Mononuclear cell (primary cell): ENCODE data around the gene ATP5F1A. TPM values are rescaled to one million over a fixed set of nuclear protein-coding genes. Genes with fewer than 3 reads are reported as not detected.
"Not testable (repeated sequence)": the region's sequence is repeated elsewhere in the genome, so short reads cannot be mapped to it uniquely, and the experiment has no call there.

Experiments
- H3K27me3 ChIP-seq: 2 replicates; pipeline ENCODE4 v1.6.0; 2011; ENCODE audit warnings: low read length, control low read depth; ENCODE audit not compliant: insufficient read depth
- H3K4me1 ChIP-seq: 2 replicates; pipeline ENCODE4 v1.5.1; 2011; ENCODE audit warnings: mild to moderate bottlenecking, low read length, control low read depth; ENCODE audit not compliant: insufficient read depth
- H3K4me3 ChIP-seq: 2 replicates; pipeline ENCODE4 v1.5.1; 2011; ENCODE audit warnings: mild to moderate bottlenecking, low read length, moderate library complexity
- H3K9me3 ChIP-seq: 2 replicates; pipeline ENCODE4 v1.5.1; 2011; ENCODE audit warnings: low read depth, mild to moderate bottlenecking, control low read depth, low read length
- total RNA-seq: library from RNA; depleted of rRNA; stranded (reverse); fragments of >200 nt; gene quantifications from one replicate; pipeline ENCODE4 v1.2.3, GENCODE V29; 2012

ATP5F1A gene
- total RNA-seq, 1 donor, result 475 TPM

DNA sequence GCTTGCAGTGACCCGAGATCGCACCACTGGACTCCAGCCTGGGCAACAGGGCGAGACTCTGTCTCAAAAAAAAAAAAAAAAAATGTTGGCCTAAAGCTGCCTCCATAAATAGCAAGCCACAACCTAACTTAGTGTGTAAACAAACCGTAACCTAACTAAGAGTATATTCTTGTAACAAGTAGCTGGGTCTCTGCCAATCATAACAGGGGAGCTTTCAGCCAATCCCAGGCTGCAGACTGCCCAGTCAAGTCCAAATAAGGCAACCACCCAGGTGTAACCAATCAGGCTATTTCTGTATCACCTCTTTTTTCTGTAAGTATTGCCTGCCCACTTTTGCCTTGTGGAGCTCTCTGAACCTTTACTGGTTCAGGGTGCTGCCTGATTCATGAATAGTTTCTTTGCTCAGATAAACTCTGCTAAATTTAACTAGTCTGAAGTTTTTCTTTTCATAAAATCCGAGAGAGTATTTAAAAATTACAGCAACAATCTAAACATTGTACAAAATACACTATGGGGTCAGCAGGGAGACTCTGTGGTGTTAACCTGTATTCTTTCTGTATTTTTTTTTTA is 30.6 kb downstream of the ATP5F1A start:
- Histone ChIP-seq H3K4me3 (no peak overlapping the region), H3K27me3 (no peaks in the 10 kb centered on the region), H3K4me1 (peaks cover 35% of the 10 kb centered on the region), H3K9me3 (no peaks in the 10 kb centered on the region)

DNA sequence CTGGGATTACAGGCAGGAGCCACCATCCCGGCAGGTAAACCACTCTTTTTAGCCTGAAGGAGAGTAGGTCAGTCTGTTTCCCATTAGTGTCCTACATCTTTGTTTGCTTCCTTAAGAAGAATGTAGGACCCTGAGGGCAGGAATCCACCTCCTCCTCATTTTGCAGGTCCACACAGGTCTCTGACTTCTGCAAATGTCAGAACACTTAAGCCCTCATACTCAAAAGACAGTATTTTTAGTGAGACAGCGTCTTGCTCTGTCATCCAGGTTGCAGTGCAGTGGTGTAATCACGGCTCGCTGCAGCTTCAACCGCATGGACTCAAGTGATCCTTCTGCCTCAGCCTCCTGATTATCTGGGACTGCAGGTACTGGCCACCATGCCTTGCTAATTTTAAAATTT is 35.3 kb downstream of the ATP5F1A start:
- H3K27me3 ChIP-seq, result no peaks in the 10 kb centered on the region
- H3K4me3 ChIP-seq, result no peak overlapping the region

DNA sequence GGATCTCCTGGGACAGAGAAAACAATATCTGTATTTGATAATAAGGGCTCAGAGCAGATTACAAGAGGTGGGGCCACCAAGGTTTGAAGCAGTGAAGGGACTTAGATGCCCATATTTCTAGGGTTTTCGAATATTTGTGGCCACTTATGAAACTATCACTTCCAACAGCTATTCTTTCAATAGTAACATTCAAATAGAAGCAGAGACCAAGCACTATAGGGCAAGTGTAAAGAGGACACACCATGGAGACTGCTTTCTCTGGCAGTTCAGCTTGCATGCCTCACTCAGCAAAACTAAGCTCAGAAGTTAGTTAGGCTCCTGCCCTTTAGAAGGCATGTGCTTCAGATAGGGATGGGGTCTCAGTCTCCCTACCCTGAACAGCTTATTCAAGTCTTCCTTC is 36.3 kb downstream of the ATP5F1A start:
- peaks cover 12% of the 10 kb centered on the region for H3K4me1 ChIP-seq
- no peaks in the 10 kb centered on the region for H3K27me3 ChIP-seq
- no peaks in the 10 kb centered on the region for H3K9me3 ChIP-seq
- no peak overlapping the region for H3K4me3 ChIP-seq

More for the DNA sequence above, 35.3 kb downstream of the ATP5F1A start:
- Histone ChIP-seq H3K9me3 (no peaks in the 10 kb centered on the region), H3K4me1 (peaks cover 12% of the 10 kb centered on the region)

DNA sequence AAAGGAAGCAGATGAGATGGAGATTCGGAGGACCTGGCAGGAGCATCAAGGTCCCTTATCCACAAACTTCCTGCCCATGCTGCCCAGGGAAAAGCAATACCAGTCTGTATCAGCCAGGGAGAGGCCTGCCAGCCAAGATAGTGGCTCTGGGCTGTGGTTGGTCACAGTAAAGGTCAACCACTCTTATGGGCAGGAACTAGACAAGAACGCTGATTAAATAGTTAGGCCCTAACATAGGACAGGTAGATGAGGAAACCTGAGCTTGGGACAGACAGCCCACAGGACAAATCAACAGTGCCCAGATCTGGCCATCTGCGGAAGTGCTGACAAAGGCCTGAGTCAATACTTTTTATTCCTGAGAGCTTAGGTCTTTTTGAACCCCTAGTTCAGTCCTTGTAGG is 36.7 kb downstream of the ATP5F1A start:
- Histone ChIP-seq H3K4me3 (no peak overlapping the region), H3K4me1 (peaks cover 14% of the 10 kb centered on the region), H3K27me3 (no peaks in the 10 kb centered on the region), H3K9me3 (no peaks in the 10 kb centered on the region)

DNA sequence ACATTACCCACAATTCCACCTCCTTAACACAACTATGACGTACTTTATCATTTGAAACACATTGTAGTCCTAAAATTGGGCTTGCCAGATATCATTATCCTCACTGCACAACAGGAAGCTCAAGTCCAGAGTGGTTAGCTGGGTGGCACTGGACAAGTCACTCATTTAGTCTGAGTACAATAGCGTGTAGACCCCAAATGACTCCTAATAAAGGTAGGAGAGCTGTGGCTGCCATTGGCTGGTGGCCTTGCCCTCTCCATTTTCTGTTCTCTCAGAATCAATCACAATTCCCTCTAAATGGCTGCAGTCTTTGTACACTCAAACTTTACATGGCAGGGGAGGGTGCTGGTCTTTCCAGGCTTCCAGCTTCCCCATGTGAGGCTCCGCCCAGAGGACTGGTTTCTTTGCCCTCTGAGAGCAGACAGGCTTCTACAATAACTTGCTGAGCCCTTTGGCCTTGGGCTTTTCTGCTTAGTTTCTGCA is 37.7 kb downstream of the ATP5F1A start:
- no peaks in the 10 kb centered on the region for H3K9me3 ChIP-seq
- no peaks in the 10 kb centered on the region for H3K27me3 ChIP-seq
- H3K4me1 ChIP-seq, result peaks cover 24% of the 10 kb centered on the region
- no peak overlapping the region for H3K4me3 ChIP-seq

DNA sequence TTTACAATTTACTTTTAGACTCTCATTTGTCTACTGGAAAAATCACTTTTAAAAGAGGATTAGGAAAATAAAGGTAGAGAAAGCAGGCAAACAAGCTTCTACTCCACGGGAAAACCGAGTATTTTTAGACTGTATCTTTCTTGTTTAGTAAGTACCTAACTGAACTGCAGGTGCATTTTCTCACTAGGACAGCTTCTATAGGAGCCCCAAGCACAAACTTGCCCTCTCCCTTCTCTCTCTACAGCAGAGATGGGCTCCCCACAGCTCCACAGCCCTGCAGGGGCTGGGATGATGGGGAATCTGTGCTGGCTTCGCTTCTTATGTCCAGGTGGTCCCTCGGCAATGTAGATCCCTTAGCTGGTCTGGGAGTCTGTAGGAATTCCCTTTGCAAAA is 42.3 kb downstream of the ATP5F1A start:
- Histone ChIP-seq H3K4me3 (no peak overlapping the region), H3K27me3 (no peaks in the 10 kb centered on the region), H3K4me1 (peaks cover 35% of the 10 kb centered on the region), H3K9me3 (no peaks in the 10 kb centered on the region)

DNA sequence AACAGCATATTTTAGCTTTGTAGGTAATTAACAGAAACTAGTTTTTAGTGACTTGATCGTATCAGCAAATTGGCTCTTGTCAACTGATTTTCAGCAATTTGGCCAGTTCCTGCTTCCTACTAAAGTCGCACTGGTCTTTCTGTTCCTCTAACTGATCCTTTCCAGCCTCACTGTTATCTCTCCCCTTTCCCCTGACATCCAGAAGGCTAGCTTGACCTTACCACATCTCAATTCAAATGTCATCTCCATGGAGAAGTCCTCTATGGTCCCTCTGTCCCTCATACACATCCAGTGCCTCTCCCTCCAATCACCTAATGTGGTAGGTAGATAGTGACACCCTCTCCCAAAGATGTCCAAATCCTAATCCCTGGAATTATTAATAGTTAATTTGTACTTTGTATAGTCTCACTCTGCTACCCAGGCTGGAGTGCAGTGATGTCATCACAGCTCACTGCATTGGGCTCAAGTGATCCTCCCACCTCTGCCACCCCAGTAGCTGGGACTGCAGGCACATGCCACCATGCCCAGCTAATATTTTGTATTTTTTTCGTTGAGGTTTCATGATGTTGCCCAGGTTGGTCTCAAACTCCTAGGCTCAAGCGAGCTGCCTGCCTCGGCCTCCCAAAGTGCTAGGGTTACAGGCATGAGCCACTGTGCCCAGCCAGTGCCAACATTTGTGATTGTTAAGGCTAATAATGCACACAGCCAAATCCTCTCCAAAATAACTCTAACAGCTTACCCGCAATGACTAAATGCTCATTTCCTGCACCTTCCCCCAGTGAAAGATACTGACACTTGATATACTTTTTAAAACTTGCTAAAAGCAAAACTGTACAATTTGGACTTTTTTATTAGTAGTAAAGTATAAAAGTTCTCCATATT is 42.9 kb downstream of the ATP5F1A start:
- H3K4me3 ChIP-seq, result no peak overlapping the region
- H3K9me3 ChIP-seq, result no peaks in the 10 kb centered on the region
- no peaks in the 10 kb centered on the region for H3K27me3 ChIP-seq
- peaks cover 29% of the 10 kb centered on the region for H3K4me1 ChIP-seq

DNA sequence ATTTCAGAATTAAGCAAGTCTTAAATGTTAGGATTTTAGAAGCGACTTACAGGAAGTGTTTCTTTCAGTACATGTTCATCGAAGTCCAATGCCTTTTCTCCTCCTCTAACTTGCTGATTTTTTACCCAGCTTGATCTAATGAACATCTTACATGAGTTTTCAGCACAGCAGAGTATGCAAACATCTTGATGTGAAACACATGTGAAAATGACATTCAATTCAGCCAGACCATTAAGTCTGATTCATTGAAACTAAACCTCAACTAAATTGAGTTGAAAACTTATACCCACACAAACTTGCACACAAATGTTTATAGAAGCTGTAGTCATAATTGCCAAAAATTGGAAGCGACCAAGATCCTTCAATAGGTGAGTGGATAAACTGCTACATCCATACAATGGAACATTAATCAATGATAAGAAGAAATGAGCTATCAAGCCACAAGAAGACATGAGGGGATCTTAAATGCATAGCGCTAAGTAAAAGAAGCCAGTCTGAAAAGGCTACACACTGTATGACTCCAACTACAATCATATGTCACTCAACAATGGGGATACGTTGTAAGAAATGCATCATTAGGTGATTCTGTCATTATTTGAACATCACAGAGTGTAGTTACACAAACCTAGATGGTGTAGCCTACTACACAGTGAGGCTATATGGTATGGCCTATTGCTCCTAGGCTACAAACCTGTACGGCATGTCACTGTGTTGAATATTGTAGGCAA is 44.6 kb downstream of the ATP5F1A start:
- Histone ChIP-seq H3K4me1 (peaks cover 29% of the 10 kb centered on the region), H3K27me3 (no peaks in the 10 kb centered on the region), H3K4me3 (no peak overlapping the region), H3K9me3 (no peaks in the 10 kb centered on the region)

DNA sequence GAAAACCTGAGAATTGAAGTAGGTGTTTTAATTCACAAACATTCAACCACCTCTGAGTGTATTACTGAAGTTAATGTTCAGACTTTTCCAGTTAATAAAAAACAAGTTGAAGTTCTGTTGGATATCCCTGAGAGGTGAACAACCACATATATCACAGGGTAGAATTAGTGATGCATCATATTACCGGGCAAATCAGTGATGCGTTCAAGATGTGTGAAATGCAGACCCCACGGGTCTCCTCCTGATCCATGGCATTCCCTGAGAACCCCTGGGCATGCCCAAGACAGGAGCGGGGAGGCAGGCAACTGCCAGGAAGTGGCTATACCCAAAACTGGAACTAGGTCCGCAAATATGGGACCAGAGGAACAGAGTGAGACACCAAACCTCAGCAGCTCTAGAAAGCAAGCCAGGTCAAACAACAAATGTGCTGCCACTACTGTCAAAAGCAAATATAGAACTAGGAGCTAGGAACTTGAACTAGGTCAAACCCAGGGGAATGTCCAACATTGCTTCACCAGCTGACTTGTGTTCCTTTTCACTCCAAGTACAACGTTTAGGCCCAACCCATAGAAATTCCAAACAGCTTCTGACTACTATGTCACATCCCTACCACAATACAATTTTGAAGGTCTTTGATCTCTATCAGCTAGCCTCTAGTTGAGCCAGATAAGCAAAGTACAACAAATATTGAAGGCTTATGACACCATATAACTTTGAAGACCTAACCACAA is 46.2 kb downstream of the ATP5F1A start:
- peaks cover 29% of the 10 kb centered on the region for H3K4me1 ChIP-seq
- no peaks in the 10 kb centered on the region for H3K9me3 ChIP-seq
- no peak overlapping the region for H3K4me3 ChIP-seq
- H3K27me3 ChIP-seq, result no peaks in the 10 kb centered on the region

DNA sequence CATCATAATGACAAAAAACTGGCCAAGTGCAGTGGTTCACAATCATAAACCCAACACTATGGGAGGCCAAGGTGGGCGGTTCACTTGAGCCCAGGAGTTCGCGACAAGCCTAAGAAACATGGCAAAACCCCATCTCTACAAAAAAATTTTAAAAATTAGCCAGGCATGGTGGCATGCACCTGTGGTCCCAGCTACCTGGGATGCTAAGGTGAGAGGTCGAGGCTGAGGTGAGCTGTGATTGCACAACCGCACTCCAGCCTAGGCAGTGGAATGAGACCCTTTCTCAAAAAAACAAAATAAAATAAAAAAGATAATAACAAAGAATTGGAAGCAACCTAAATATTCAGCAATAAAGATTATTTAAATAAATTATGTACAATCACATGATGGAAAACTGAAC is 47.8 kb downstream of the ATP5F1A start:
- H3K4me3 ChIP-seq, result no peak overlapping the region
- H3K27me3 ChIP-seq, result no peaks in the 10 kb centered on the region
- H3K9me3 ChIP-seq, result no peaks in the 10 kb centered on the region
- H3K4me1 ChIP-seq, result peaks cover 16% of the 10 kb centered on the region

DNA sequence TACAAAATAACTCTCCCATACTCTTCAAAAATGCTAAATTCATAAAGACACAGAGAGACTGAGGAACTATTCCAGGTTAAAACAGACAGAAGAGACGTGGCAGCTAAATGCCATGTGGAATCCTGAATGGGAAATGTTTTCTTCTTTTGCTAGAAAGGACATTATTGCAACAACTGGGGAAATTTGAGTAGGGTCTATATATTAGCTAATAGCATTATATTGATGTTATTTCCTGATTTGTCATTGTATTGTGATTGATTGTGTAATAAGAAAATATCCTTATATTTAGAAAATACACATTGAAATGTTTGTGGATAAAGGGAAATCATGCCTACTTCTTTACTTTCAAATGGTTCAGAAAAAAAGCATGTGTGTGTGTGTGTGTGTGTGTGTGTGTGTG is 49.5 kb downstream of the ATP5F1A start:
- Histone ChIP-seq H3K9me3 (no peaks in the 10 kb centered on the region), H3K4me3 (no peak overlapping the region), H3K4me1 (peaks cover 7% of the 10 kb centered on the region)

DNA sequence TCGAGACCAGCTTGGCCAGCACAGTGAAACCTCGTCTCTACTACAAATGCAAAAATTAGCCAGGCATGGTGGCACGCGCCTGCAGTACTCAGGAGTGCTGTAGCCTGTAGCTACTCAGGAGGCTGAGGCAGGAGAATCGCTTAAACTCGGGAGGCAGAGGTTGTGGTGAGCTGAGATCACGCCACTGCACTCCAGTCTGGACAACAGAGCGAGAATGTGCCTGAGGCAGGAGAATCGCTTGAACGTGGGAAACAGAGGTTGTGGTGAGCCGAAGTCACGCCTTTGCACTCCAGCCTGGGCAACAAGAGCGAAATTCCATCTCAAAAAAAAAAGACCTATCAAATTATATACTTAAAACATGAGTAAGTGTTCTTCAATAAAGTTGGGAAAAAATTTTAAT is 50.7 kb downstream of the ATP5F1A start:
- H3K4me1 ChIP-seq, result peaks cover 18% of the 10 kb centered on the region
- not testable (repeated sequence) for H3K4me3 ChIP-seq, H3K9me3 ChIP-seq, H3K27me3 ChIP-seq

More for the DNA sequence above, 49.5 kb downstream of the ATP5F1A start:
- H3K27me3 ChIP-seq, result no peaks in the 10 kb centered on the region

DNA sequence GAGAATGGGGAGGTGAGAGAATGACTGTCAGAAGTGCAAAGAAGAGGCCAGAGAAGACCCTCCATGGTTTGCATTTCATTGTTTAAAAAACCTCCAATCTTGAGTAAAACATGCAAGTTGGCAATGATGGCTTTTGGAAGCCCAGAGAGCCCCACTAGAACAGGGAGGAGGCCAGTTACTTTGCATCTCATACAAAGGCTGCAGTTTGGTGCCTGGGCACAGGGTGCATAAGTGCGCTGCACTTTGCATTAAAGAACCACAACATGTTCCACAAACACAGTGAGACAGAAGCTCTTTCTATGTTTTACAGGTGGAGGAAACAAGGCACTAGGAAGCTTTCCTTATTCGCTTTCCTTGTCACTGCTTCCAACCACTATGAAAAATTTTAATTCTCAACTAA is 51.4 kb downstream of the ATP5F1A start:
- H3K4me3 ChIP-seq, result no peak overlapping the region
- no peaks in the 10 kb centered on the region for H3K9me3 ChIP-seq
- peaks cover 18% of the 10 kb centered on the region for H3K4me1 ChIP-seq
- H3K27me3 ChIP-seq, result no peaks in the 10 kb centered on the region

DNA sequence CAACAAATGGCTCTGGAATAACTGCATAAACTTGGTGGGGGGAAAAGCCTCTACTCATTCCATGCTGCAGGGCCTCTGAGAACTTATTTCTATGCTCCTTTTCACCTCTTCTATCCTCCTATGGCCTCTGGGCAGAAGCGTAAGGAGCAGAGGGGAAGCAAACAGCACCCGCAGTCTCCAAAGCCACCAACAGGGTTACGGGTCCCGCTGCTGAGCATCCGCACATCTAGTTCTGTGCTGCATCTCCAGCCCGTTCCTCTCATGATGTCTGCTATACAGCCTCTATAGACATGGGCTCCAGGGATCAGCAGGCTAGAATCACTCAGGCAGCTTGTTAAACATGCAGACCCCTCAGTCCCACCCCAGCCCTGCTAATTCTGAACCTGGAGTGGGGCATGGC is 52.0 kb downstream of the ATP5F1A start:
- Histone ChIP-seq H3K4me1 (peaks cover 23% of the 10 kb centered on the region), H3K9me3 (no peaks in the 10 kb centered on the region), H3K27me3 (no peaks in the 10 kb centered on the region), H3K4me3 (no peak overlapping the region)
